HG03064 (cell line): Measurements from ENCODE around the gene CLEC14A.

ENCODE experiments used
- ATAC-seq: cut with Tn5 transposase; IDR thresholded peaks from one replicate; pipeline ENCODE4 v1.9.1; 2021; ENCODE audit warnings: low read depth; ENCODE audit not compliant: unreplicated experiment

The CLEC14A gene

DNA sequence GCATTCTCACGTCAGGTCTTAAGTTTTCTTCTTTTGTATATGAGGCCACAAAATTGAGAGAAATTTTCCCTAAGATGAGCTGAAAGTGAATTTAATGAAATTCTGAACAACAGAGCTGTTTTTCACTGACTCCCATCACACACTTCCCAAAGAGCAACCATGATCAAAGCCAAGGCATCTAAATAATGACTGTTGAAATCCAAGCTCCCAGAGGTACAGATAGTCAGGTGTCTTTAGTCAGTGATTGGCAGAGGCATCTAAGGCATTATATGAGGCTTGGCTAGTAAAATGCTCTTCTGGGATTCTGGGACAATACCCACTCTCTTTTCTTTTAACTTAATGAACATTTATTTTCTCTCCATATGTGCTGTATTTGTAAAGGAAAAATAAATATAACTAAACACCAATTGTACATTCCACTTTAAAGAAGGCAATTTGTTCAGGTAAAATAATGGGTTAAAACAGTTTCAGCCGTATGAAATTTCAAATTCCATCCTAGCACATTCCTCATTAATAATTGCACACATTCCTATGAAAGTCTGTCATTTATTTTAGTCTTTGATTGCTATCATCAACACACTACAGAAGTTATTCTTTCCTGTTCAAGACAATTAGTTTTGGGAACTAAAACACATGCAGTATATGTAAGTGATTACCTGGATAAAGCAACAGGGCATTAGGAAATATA lies 49.1 kb downstream of the CLEC14A start:
- no peak for ATAC-seq

DNA sequence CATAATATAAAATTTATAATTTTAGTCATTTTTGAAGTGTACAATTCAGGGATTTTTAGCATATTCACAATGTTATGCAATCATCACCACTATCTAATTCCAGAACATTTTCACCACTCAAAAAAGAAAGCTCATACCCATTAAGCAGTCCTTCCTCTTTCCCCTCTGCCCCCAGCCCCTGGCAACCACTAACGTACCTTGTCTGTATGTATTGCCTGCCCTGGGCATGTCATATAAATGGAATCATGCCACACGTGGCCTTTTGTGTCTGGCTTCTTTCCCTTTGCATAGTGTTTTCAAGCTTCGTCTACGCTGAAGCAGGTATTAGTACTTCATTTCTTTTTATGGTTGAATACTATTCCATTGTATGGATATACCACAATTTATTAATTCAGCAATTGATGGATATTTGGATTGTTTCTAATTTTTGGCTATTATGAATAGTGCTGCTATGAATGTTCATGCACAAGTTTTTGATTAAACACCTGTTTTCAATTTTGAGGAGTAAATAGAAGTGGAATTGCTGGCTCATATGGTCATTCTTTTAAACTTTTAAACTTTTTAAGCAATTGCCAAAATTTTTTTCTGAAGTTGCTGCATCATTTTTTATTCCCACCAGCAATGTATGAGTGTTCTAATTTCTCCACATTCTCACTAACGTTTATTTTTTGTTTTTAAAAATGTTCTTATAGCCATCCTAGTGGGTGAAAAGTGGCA lies 49.8 kb downstream of the CLEC14A start:
- no peak for ATAC-seq

DNA sequence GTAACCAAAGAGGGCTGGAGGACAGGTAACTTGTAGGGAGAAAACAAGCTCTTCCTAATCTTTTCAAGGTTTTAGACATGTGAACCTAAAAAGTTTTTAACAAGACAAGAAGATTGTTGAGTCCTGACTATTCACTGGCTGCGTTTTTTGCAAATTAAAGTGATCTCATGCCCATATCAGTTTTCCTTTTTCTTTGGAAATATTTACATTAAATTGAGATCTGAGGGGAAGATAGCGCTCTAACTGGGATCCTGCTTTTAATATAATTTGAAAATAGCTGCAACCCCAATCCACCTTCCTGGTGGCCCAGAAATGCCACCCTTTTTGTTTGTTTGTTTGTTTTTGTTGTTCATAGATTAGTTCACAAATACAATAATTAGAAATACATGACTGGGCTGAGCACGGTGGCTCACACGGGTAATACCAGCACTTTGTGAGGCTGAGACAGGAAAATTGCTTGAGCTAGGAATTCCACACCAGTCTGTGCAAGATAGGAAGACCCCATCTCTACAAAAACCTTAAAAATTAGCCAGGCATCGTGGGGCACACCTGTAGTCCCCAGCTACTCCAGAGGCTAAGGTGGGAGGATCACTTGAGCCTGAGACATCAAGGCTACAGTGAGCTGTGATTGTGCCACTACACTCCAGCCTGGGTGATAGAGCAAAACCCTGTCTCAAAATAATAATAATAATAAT lies 50.6 kb downstream of the CLEC14A start:
- ATAC-seq = no peak

DNA sequence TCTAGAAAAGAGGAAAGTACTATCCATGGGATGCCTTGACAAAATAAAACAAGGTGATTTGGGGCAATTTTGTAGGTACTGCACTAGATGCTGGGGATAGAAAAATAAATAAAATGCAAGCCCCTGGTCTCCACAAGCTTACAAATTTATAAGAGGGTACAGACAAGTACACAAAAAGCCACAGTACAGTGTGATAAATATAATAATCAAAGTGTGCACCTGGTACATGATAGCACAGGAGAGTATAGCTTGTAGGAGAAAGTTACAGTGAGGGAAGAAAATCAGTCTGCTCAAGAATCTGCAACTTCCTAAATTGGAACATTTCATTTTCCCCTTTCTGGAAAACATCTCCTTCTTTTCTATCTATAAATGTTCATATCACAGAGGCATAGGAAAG lies 51.2 kb downstream of the CLEC14A start:
- ATAC-seq = no peak
